Endodermal cell (in vitro differentiated cells): ENCODE measurements around the gene KIAA0930. TPM values are rescaled to one million over a fixed set of nuclear protein-coding genes. Genes with fewer than 3 reads are reported as not detected.

ENCODE experiments used
- DNase-seq: peaks from one replicate; pipeline ENCODE4 v3.0.0-alpha.2; 2017
- H3K27ac ChIP-seq: 2 replicates; pipeline ENCODE4 v1.5.1; 2013; ENCODE audit warnings: mild to moderate bottlenecking, low read depth, low read length, moderate library complexity
- H3K27me3 ChIP-seq: 2 replicates; pipeline ENCODE4 v1.6.1; 2013; ENCODE audit warnings: mild to moderate bottlenecking, low read length, moderate library complexity; ENCODE audit not compliant: insufficient read depth, control insufficient read depth, poor library complexity, severe bottlenecking
- H3K36me3 ChIP-seq: 2 replicates; pipeline ENCODE4 v1.7.0; 2013; ENCODE audit warnings: mild to moderate bottlenecking, low read length, moderate library complexity; ENCODE audit not compliant: control insufficient read depth, insufficient read depth
- H3K4me1 ChIP-seq: one replicate; pipeline ENCODE4 v1.7.0; 2013; ENCODE audit warnings: low read length; ENCODE audit not compliant: control insufficient read depth, insufficient read depth
- H3K4me3 ChIP-seq: 2 replicates; pipeline ENCODE4 v1.5.1; 2013; ENCODE audit warnings: mild to moderate bottlenecking, low read length, moderate library complexity
- H3K9ac ChIP-seq: 2 replicates; pipeline ENCODE4 v1.6.1; 2013; ENCODE audit warnings: mild to moderate bottlenecking, low read length, moderate library complexity; ENCODE audit not compliant: poor library complexity, severe bottlenecking; ENCODE audit errors: extremely low read depth
- H3K9me3 ChIP-seq: 2 replicates; pipeline ENCODE4 v1.6.1; 2013; ENCODE audit warnings: mild to moderate bottlenecking, low read length, moderate library complexity; ENCODE audit not compliant: control insufficient read depth
- H3K27ac Mint-ChIP-seq: 2 replicates; pipeline ENCODE4 v1.8.0; 2020; ENCODE audit warnings: mixed read lengths
- H3K27me3 Mint-ChIP-seq: 2 replicates; pipeline ENCODE4 v1.8.0; 2021; ENCODE audit warnings: mild to moderate bottlenecking, mixed read lengths; ENCODE audit not compliant: insufficient read depth
- H3K36me3 Mint-ChIP-seq: 2 replicates; pipeline ENCODE4 v1.8.0; 2020; ENCODE audit warnings: low read depth, mixed read lengths
- H3K4me1 Mint-ChIP-seq: 2 replicates; pipeline ENCODE4 v1.8.0; 2020; ENCODE audit warnings: mixed read lengths
- H3K4me3 Mint-ChIP-seq: 2 replicates; pipeline ENCODE4 v1.8.0; 2020; ENCODE audit warnings: mild to moderate bottlenecking, moderate library complexity, mixed read lengths
- H3K9me3 Mint-ChIP-seq: 2 replicates; pipeline ENCODE4 v1.8.0; 2020; ENCODE audit warnings: mild to moderate bottlenecking, mixed read lengths
- WGBS, 2 experiments: methylation state at CpG; one replicate each; pipeline versions ENCODE4 v1.1.5 to v1.1.7; 2013; ENCODE audit warnings: missing lambda C conversion rate in 2 of 2, mixed read lengths in 1 of 2; ENCODE audit not compliant: insufficient coverage in 1 of 2, insufficient read length in 1 of 2; 5-methylcytosine and 5-hydroxymethylcytosine counted together
- total RNA-seq, 2 donors: library from RNA; stranded (reverse); fragmentation: NEBNext Ultra II Directional in 1 of 2; extraction: Animal tissue kit (Norgen Biotek cat#: 25700) in 1 of 2; gene quantifications; 2 replicates in 1 of 2; 3 replicates in 1 of 2; pipeline ENCODE4 v1.2.1, GENCODE V29; 2021
- TF ChIP-seq, protein P1 (sequence below): fragments of 200-600 bp; sonication (generic); conservative IDR thresholded peaks from 2 replicates; pipeline ENCODE4 v1.5.0; 2021; ENCODE audit warnings: antibody characterized with exemption, mild to moderate bottlenecking

Gene KIAA0930
- total RNA-seq, 2 donors from 2014 or later = 36.2 to 47.8 TPM

GRCh38 chr22:45196308-45196707, 44.4 kb downstream of the KIAA0930 start:
- no peaks in the 10 kb centered on the region for H3K27me3 Mint-ChIP-seq
- H3K4me3 Mint-ChIP-seq = no peak overlapping the region
- TF ChIP-seq, protein P1, sequence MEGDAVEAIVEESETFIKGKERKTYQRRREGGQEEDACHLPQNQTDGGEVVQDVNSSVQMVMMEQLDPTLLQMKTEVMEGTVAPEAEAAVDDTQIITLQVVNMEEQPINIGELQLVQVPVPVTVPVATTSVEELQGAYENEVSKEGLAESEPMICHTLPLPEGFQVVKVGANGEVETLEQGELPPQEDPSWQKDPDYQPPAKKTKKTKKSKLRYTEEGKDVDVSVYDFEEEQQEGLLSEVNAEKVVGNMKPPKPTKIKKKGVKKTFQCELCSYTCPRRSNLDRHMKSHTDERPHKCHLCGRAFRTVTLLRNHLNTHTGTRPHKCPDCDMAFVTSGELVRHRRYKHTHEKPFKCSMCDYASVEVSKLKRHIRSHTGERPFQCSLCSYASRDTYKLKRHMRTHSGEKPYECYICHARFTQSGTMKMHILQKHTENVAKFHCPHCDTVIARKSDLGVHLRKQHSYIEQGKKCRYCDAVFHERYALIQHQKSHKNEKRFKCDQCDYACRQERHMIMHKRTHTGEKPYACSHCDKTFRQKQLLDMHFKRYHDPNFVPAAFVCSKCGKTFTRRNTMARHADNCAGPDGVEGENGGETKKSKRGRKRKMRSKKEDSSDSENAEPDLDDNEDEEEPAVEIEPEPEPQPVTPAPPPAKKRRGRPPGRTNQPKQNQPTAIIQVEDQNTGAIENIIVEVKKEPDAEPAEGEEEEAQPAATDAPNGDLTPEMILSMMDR = no peak
- WGBS, 2 experiments = 94 to 96% methylated on average over 13 to 16 of the region's 16 CpGs
- no peak overlapping the region for H3K27ac ChIP-seq
- H3K36me3 Mint-ChIP-seq = peaks cover 10% of the 10 kb centered on the region
- H3K9ac ChIP-seq = no peak overlapping the region
- no peak for DNase-seq
- H3K4me1 Mint-ChIP-seq = peaks cover 46% of the 10 kb centered on the region
- no peaks in the 10 kb centered on the region for H3K9me3 Mint-ChIP-seq
- H3K36me3 ChIP-seq = peaks cover 8% of the 10 kb centered on the region
- peaks cover 33% of the 10 kb centered on the region for H3K4me1 ChIP-seq
- no peaks in the 10 kb centered on the region for H3K9me3 ChIP-seq
- no peak overlapping the region for H3K27ac Mint-ChIP-seq
- no peak overlapping the region for H3K4me3 ChIP-seq
- H3K27me3 ChIP-seq = no peaks in the 10 kb centered on the region

GRCh38 chr22:45195616-45196015, 45.1 kb downstream of the KIAA0930 start:
- no peak overlapping the region for H3K27ac ChIP-seq
- Mint-ChIP-seq H3K27ac (no peak overlapping the region), H3K36me3 (peaks cover 10% of the 10 kb centered on the region), H3K4me1 (peaks cover 39% of the 10 kb centered on the region), H3K27me3 (no peaks in the 10 kb centered on the region), H3K4me3 (no peak overlapping the region), H3K9me3 (no peaks in the 10 kb centered on the region)
- H3K4me3 ChIP-seq = no peak overlapping the region
- TF ChIP-seq, protein P1 = no peak
- H3K27me3 ChIP-seq = no peaks in the 10 kb centered on the region
- no peaks in the 10 kb centered on the region for H3K9me3 ChIP-seq
- peaks cover 7% of the 10 kb centered on the region for H3K36me3 ChIP-seq
- no peak overlapping the region for H3K9ac ChIP-seq
- H3K4me1 ChIP-seq = peaks cover 28% of the 10 kb centered on the region
- no peak for DNase-seq
- WGBS, 2 experiments = 93 to 97% methylated on average over 5 to 7 of the region's 7 CpGs

- H3K27ac Mint-ChIP-seq = no peak overlapping the region
- no peak for DNase-seq
- H3K36me3 Mint-ChIP-seq = peaks cover 7% of the 10 kb centered on the region
Measured at GRCh38 chr22:45194686-45195085, 46.0 kb downstream of the KIAA0930 start.

More at GRCh38 chr22:45194686-45195085, 46.0 kb downstream of the KIAA0930 start:
- H3K27me3 ChIP-seq = no peaks in the 10 kb centered on the region
- Mint-ChIP-seq H3K4me1 (peaks cover 33% of the 10 kb centered on the region), H3K4me3 (no peak overlapping the region), H3K9me3 (no peaks in the 10 kb centered on the region), H3K27me3 (no peaks in the 10 kb centered on the region)
- H3K36me3 ChIP-seq = peaks cover 4% of the 10 kb centered on the region
- H3K4me3 ChIP-seq = no peak overlapping the region
- no peak overlapping the region for H3K27ac ChIP-seq
- WGBS, 2 experiments = 94% methylated on average over 17 of the region's 17 CpGs
- H3K9ac ChIP-seq = no peak overlapping the region
- TF ChIP-seq, protein P1 = no peak
- H3K4me1 ChIP-seq = peaks cover 25% of the 10 kb centered on the region
- no peaks in the 10 kb centered on the region for H3K9me3 ChIP-seq
